ENCODE data around the gene CCDC127. TPM values are rescaled to one million over a fixed set of nuclear protein-coding genes. Genes with fewer than 3 reads are reported as not detected.

The CCDC127 gene
- total RNA-seq, 4 donors from 2014 or later: 4.5 to 7.2 (median 5.8) TPM

- TF ChIP-seq CTCF (IDR thresholded peaks at IDR 0.05) (no peak), POLR2A (IDR thresholded peaks at IDR 0.05) (no peak), EP300 (IDR thresholded peaks at IDR 0.05) (no peak)
- no peak for DNase-seq (ENCODE audit: low spot score in 2 of 2)
- 72 to 80% methylated on average over 13 to 15 of the region's 15 CpGs for WGBS, 2 donors
- H3K27ac ChIP-seq: peak overlapping the region in 2 of 4 donors; percentile 9 to 28
- H3K36me3 ChIP-seq: peaks cover 0 to 47% (median 6%) of the 10 kb centered on the region in 3 donors
- no peaks in the 10 kb centered on the region for H3K27me3 ChIP-seq
- H3K4me1 ChIP-seq: peaks cover 0 to 9% (median 0%) of the 10 kb centered on the region in 4 donors
- H3K9me3 ChIP-seq: no peaks in the 10 kb centered on the region
- no peak overlapping the region for H3K4me3 ChIP-seq
Measured at GRCh38 chr5:208449-209114, 9.4 kb downstream of the CCDC127 start.

- WGBS, 2 donors: 82% methylated on average over 14 of the region's 14 CpGs
- peaks cover 0 to 50% (median 7%) of the 10 kb centered on the region in 3 donors for H3K36me3 ChIP-seq
Measured at GRCh38 chr5:207599-207998, 10.4 kb downstream of the CCDC127 start.

GRCh38 chr5:206927-207536 lies 10.9 kb downstream of the CCDC127 start:
- Histone ChIP-seq H3K27me3 (no peaks in the 10 kb centered on the region), H3K27ac (no peak overlapping the region)
- DNase-seq (ENCODE audit: low spot score in 2 of 2): no peak

More at GRCh38 chr5:207599-207998, 10.4 kb downstream of the CCDC127 start:
- Histone ChIP-seq H3K4me3 (no peak overlapping the region), H3K27ac (no peak overlapping the region), H3K4me1 (peaks cover 0 to 9% (median 0%) of the 10 kb centered on the region in 4 donors), H3K9me3 (no peaks in the 10 kb centered on the region), H3K27me3 (no peaks in the 10 kb centered on the region)
- TF ChIP-seq CTCF (IDR thresholded peaks at IDR 0.05) (no peak), POLR2A (IDR thresholded peaks at IDR 0.05) (no peak)
- no peak for DNase-seq (ENCODE audit: low spot score in 2 of 2)

GRCh38 chr5:206406-206805 lies 11.5 kb downstream of the CCDC127 start:
- WGBS, 2 donors: 68 to 70% methylated on average over 11 of the region's 11 CpGs
- no peak for TF ChIP-seq EP300 (IDR thresholded peaks at IDR 0.05)
- TF ChIP-seq CTCF (IDR thresholded peaks at IDR 0.05): no peak
- TF ChIP-seq POLR2A (IDR thresholded peaks at IDR 0.05): no peak
- Histone ChIP-seq H3K4me1 (peaks cover 0 to 9% (median 0%) of the 10 kb centered on the region in 4 donors), H3K36me3 (peaks cover 0 to 53% (median 7%) of the 10 kb centered on the region in 3 donors), H3K9me3 (no peaks in the 10 kb centered on the region), H3K27me3 (no peaks in the 10 kb centered on the region), H3K4me3 (no peak overlapping the region), H3K27ac (no peak overlapping the region)
- no peak for DNase-seq (ENCODE audit: low spot score in 2 of 2)

More at GRCh38 chr5:206927-207536, 10.9 kb downstream of the CCDC127 start:
- Histone ChIP-seq H3K36me3 (peaks cover 0 to 53% (median 7%) of the 10 kb centered on the region in 3 donors), H3K4me1 (peaks cover 0 to 9% (median 0%) of the 10 kb centered on the region in 4 donors), H3K9me3 (no peaks in the 10 kb centered on the region), H3K4me3 (no peak overlapping the region)
- WGBS, 2 donors: 83 to 85% methylated on average over 8 of the region's 8 CpGs
- TF ChIP-seq EP300 (IDR thresholded peaks at IDR 0.05) (no peak), POLR2A (IDR thresholded peaks at IDR 0.05) (no peak), CTCF (IDR thresholded peaks at IDR 0.05) (no peak)
